ENCODE data around the gene SLC6A8. TPM values are rescaled to one million over a fixed set of nuclear protein-coding genes. Genes with fewer than 3 reads are reported as not detected.
"Not testable (repeated sequence)": the region's sequence is repeated elsewhere in the genome, so short reads cannot be mapped to it uniquely, and the experiment has no call there.

Gene SLC6A8
- total RNA-seq, 1 donor from 2014 or later, result 2.2 TPM

- H3K4me3 Mint-ChIP-seq (ENCODE audit: low read depth); H3K27ac Mint-ChIP-seq; H3K27me3 Mint-ChIP-seq (ENCODE audit: low read depth); H3K4me1 Mint-ChIP-seq (ENCODE audit: low read depth); intact Hi-C loops (cut with micrococcal nuclease); DNase-seq (ENCODE audit: low spot score); H3K9me3 Mint-ChIP-seq: not testable (repeated sequence)
- H3K36me3 Mint-ChIP-seq (ENCODE audit: low read depth), result peaks cover 21% of the 10 kb centered on the region
Observed at GRCh38 chrX:153696986-153697722, 9.4 kb downstream of the SLC6A8 start.

GRCh38 chrX:153697924-153698865 is 10.5 kb downstream of the SLC6A8 start:
- DNase-seq (ENCODE audit: low spot score), result no peak
- Mint-ChIP-seq H3K27ac (no peak overlapping the region), H3K27me3 (ENCODE audit: low read depth) (no peaks in the 10 kb centered on the region), H3K4me3 (ENCODE audit: low read depth) (no peak overlapping the region), H3K36me3 (ENCODE audit: low read depth) (peaks cover 21% of the 10 kb centered on the region), H3K4me1 (ENCODE audit: low read depth) (no peaks in the 10 kb centered on the region), H3K9me3 (no peaks in the 10 kb centered on the region)
- intact Hi-C loops (cut with micrococcal nuclease), result no loop called here

GRCh38 chrX:153699210-153699783 is 11.6 kb downstream of the SLC6A8 start:
- H3K27ac Mint-ChIP-seq; DNase-seq (ENCODE audit: low spot score); H3K4me3 Mint-ChIP-seq (ENCODE audit: low read depth); H3K9me3 Mint-ChIP-seq; intact Hi-C loops (cut with micrococcal nuclease); H3K27me3 Mint-ChIP-seq (ENCODE audit: low read depth); H3K4me1 Mint-ChIP-seq (ENCODE audit: low read depth): not testable (repeated sequence)
- peaks cover 27% of the 10 kb centered on the region for H3K36me3 Mint-ChIP-seq (ENCODE audit: low read depth)

DNA sequence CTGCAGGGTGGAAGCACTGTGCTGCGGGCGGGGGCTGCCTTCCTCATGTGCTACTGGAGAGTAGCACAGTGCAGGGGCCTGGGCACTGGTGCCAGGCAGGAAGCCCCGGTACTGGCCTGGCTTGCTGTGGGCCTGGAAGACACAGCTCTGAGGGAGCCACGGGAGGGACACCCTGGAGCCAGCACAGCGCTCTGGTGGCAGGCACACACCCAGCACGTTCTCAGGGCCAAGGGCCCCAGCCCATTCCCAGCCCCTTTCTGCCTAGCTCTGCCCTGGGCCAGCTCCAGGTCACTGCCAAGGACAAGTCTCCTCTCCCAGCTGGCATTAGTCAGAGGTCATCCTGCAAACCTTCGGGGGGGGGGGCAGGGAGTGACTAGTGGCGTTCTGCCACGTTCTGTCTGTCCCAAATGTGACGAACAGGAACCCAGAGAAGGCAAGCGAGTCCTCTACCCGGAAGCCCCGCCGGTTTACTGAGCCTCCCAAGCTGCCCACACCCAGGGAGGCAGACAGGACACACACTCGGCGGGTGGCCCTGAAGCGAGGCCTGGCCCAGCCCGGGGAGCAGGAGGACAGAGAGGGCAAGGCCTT is 12.2 kb downstream of the SLC6A8 start:
- H3K4me3 Mint-ChIP-seq (ENCODE audit: low read depth); H3K27me3 Mint-ChIP-seq (ENCODE audit: low read depth); H3K4me1 Mint-ChIP-seq (ENCODE audit: low read depth); H3K27ac Mint-ChIP-seq; H3K9me3 Mint-ChIP-seq; intact Hi-C loops (cut with micrococcal nuclease); DNase-seq (ENCODE audit: low spot score): not testable (repeated sequence)
- H3K36me3 Mint-ChIP-seq (ENCODE audit: low read depth), result peaks cover 31% of the 10 kb centered on the region

- Mint-ChIP-seq H3K4me3 (ENCODE audit: low read depth) (no peak overlapping the region), H3K27me3 (ENCODE audit: low read depth) (no peaks in the 10 kb centered on the region), H3K4me1 (ENCODE audit: low read depth) (no peaks in the 10 kb centered on the region), H3K36me3 (ENCODE audit: low read depth) (peaks cover 31% of the 10 kb centered on the region), H3K9me3 (no peaks in the 10 kb centered on the region), H3K27ac (no peak overlapping the region)
- DNase-seq (ENCODE audit: low spot score), result no peak
- intact Hi-C loops (cut with micrococcal nuclease), result no loop called here
Observed at GRCh38 chrX:153700376-153700945, 12.7 kb downstream of the SLC6A8 start.

GRCh38 chrX:153700967-153701366 is 13.2 kb downstream of the SLC6A8 start:
- H3K36me3 Mint-ChIP-seq (ENCODE audit: low read depth), result peaks cover 31% of the 10 kb centered on the region
- intact Hi-C loops (cut with micrococcal nuclease), result no loop called here
- no peak overlapping the region for H3K27ac Mint-ChIP-seq
- DNase-seq (ENCODE audit: low spot score), result no peak
- no peak overlapping the region for H3K4me3 Mint-ChIP-seq (ENCODE audit: low read depth)
- H3K27me3 Mint-ChIP-seq (ENCODE audit: low read depth), result no peaks in the 10 kb centered on the region
- H3K4me1 Mint-ChIP-seq (ENCODE audit: low read depth), result no peaks in the 10 kb centered on the region
- H3K9me3 Mint-ChIP-seq, result no peaks in the 10 kb centered on the region

GRCh38 chrX:153701706-153702105 is 14.0 kb downstream of the SLC6A8 start:
- no peak overlapping the region for H3K27ac Mint-ChIP-seq
- no peaks in the 10 kb centered on the region for H3K27me3 Mint-ChIP-seq (ENCODE audit: low read depth)
- intact Hi-C loops (cut with micrococcal nuclease), result no loop called here
- no peaks in the 10 kb centered on the region for H3K4me1 Mint-ChIP-seq (ENCODE audit: low read depth)
- DNase-seq (ENCODE audit: low spot score), result no peak
- H3K36me3 Mint-ChIP-seq (ENCODE audit: low read depth), result peaks cover 36% of the 10 kb centered on the region
- H3K9me3 Mint-ChIP-seq, result no peaks in the 10 kb centered on the region
- no peak overlapping the region for H3K4me3 Mint-ChIP-seq (ENCODE audit: low read depth)

DNA sequence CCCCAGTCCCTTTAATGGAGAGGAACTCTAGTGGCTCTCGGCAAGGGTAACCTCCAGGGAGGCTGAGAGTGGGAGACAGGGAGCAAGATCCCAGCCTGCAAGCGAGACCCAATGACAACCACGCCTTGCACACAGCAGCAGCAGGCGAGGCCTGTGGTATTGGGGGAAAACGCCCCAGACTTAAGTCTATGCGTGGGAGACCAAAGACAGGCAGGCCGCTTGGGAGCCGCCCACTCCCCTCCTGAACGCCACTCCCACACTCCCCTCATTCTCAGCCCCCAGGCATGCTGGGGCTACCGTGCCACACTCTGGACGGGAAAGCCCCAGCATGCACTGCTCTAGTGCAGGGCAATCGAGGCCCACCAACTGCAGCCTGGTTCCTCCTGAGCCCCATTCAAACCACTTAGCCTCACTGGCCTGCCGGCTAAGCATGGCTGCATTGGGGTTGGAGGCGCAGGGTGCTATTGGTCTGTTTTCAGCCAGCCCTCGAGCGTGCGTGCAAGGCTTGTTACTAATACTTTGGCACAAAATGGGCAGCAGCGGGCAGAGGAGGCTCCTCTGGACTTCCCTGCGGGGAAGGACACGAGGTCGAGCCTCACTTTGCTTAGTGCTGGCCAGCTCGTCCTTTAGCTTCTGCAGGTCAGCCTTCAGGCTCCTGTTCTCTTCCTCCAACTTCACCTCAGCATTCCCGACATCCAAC is 14.8 kb downstream of the SLC6A8 start:
- DNase-seq (ENCODE audit: low spot score), result no peak
- intact Hi-C loops (cut with micrococcal nuclease), result no loop called here
- peaks cover 30% of the 10 kb centered on the region for H3K36me3 Mint-ChIP-seq (ENCODE audit: low read depth)
- H3K27ac Mint-ChIP-seq, result no peak overlapping the region
- no peaks in the 10 kb centered on the region for H3K9me3 Mint-ChIP-seq
- H3K4me3 Mint-ChIP-seq (ENCODE audit: low read depth), result no peak overlapping the region
- no peaks in the 10 kb centered on the region for H3K27me3 Mint-ChIP-seq (ENCODE audit: low read depth)
- no peaks in the 10 kb centered on the region for H3K4me1 Mint-ChIP-seq (ENCODE audit: low read depth)

DNA sequence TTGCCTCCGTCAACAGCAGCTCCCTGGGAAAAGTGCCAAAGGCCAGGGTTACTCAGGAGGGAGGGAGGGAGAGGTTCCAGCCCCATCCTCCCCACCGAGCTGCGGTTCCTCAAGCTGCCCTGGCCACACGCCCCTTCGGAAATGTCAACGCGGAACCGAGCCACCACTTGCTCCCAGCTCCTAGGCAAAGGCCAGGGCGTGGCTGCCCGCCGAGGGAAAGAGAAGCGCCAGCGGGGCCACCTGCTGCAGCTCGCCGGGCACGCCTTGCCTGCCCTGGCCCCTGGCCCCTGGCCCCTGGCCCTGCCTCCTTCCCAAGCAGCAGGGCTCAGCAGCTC is 15.3 kb downstream of the SLC6A8 start:
- intact Hi-C loops (cut with micrococcal nuclease), result no loop called here
- H3K4me1 Mint-ChIP-seq (ENCODE audit: low read depth), result no peaks in the 10 kb centered on the region
- H3K27me3 Mint-ChIP-seq (ENCODE audit: low read depth), result no peaks in the 10 kb centered on the region
- no peak for DNase-seq (ENCODE audit: low spot score)
- no peaks in the 10 kb centered on the region for H3K9me3 Mint-ChIP-seq
- H3K4me3 Mint-ChIP-seq (ENCODE audit: low read depth), result no peak overlapping the region
- H3K36me3 Mint-ChIP-seq (ENCODE audit: low read depth), result peaks cover 26% of the 10 kb centered on the region
- no peak overlapping the region for H3K27ac Mint-ChIP-seq

DNA sequence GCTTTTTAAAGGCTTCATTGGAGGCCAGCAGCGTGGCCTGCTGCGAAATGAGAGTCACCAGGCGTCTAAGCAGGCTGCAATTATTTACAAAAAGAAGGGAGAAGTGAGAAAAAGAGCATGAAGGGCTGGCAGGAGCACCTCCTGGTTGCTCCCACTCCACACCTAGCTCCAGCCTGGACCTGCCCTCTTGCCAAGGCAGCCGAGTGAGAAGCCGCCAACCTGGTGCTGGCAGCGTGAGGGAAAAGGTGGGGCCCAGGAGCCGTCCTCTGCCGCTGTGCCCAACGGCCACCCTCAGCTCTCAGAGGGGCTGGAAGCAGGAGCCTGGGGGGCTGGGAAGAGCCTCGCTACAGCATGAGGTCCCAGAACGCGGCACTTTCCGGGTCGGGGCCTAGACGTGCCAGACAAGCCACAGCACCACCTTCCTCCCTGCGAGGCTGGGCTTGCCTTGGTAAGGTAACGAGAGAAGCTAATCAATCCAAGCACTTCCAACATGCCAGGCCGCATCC is 16.3 kb downstream of the SLC6A8 start:
- no peaks in the 10 kb centered on the region for H3K9me3 Mint-ChIP-seq
- no peak overlapping the region for H3K4me3 Mint-ChIP-seq (ENCODE audit: low read depth)
- H3K27ac Mint-ChIP-seq, result no peak overlapping the region
- H3K27me3 Mint-ChIP-seq (ENCODE audit: low read depth), result no peaks in the 10 kb centered on the region
- intact Hi-C loops (cut with micrococcal nuclease), result no loop called here
- no peak for DNase-seq (ENCODE audit: low spot score)
- peaks cover 22% of the 10 kb centered on the region for H3K36me3 Mint-ChIP-seq (ENCODE audit: low read depth)
- no peaks in the 10 kb centered on the region for H3K4me1 Mint-ChIP-seq (ENCODE audit: low read depth)

DNA sequence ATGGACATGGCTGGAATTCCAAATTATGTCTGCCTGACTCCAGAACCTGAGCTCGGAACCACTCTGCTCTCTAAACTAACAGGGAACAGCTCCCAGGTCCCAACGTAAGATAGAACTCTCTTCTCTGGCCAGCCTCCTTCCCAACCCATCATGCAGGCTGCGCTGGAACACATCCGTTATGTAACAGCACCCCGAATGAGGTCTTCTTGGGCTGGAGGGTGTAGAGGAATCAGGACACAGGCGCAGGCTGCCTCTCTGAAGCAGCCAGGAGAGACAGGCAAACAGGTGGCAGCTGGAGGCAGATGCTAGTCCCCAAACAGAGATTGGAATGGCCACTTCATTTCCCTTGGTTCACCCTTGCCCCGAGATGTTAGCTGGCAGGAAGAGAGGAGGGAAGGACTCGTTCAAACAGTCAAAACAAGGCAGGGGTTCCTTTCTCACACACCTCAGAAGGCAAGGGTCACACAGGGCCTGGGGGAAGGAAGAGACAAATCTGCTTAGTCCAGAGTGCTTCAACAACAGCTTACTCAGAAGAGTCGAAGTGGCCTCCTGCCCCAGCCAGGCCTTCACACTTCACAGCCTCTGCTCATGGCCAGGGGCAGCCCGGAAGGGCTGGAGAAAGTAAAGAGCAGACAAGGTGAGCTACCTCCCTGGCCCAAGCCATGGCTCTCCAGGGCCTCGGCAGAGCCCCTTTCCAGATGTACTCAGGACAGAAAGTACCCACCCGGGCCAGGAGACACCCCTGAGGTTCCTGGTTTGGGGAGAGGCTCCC is 17.1 kb downstream of the SLC6A8 start:
- H3K27ac Mint-ChIP-seq; H3K27me3 Mint-ChIP-seq (ENCODE audit: low read depth); H3K4me1 Mint-ChIP-seq (ENCODE audit: low read depth); DNase-seq (ENCODE audit: low spot score); H3K4me3 Mint-ChIP-seq (ENCODE audit: low read depth); intact Hi-C loops (cut with micrococcal nuclease); H3K9me3 Mint-ChIP-seq: not testable (repeated sequence)
- peaks cover 23% of the 10 kb centered on the region for H3K36me3 Mint-ChIP-seq (ENCODE audit: low read depth)

All from activated T-helper 2 cell treated with anti-CD3 and anti-CD28 coated beads, Interferon-gamma antibody, Interleukin-2, Interleukin-4, amounts not matched to agents 10 μg/mL and 5 μg/mL and 100 μg/mL, durations not matched to agents 14 hours and 24 hours and 36 hours (primary cell).